ENCODE data around the gene EIF3I.

EIF3I gene

GRCh38 chr1:32221980-32222755 lies at the start of gene EIF3I, which contains the start of gene TMEM234:
Gene EIF3I, plus strand, starts transcription at chr1:32222407. Its CDS starts 35 bp downstream, at chr1:32222442.
Gene TMEM234, minus strand, starts transcription at chr1:32222353. Its CDS starts 31 bp downstream, at chr1:32222322.
- DNase-seq (ENCODE audit: low read depth) = peak; percentile 89

GRCh38 chr1:32172621-32173245 lies 49.5 kb upstream of the EIF3I start:
- no peak for DNase-seq (ENCODE audit: low read depth)

GRCh38 chr1:32178380-32179192 lies 43.6 kb upstream of the EIF3I start:
- no peak for DNase-seq (ENCODE audit: low read depth)

- no peak for DNase-seq (ENCODE audit: low read depth)
Measured at GRCh38 chr1:32179193-32179442, 43.1 kb upstream of the EIF3I start.

- DNase-seq (ENCODE audit: low read depth) = peak; percentile 78
Measured at GRCh38 chr1:32179443-32180185, 42.6 kb upstream of the EIF3I start, which contains the start of gene TXLNA. Gene TXLNA, plus strand, starts transcription at chr1:32179675. Its CDS starts 671 bp downstream, at chr1:32180346.

- DNase-seq (ENCODE audit: low read depth) = no peak
Measured at GRCh38 chr1:32180186-32181060, 41.8 kb upstream of the EIF3I start.

- no peak for DNase-seq (ENCODE audit: low read depth)
Measured at GRCh38 chr1:32181065-32181464, 41.1 kb upstream of the EIF3I start.

- no peak for DNase-seq (ENCODE audit: low read depth)
Measured at GRCh38 chr1:32181563-32181962, 40.6 kb upstream of the EIF3I start.

GRCh38 chr1:32182060-32182459 lies 40.1 kb upstream of the EIF3I start:
- DNase-seq (ENCODE audit: low read depth) = no peak

- no peak for DNase-seq (ENCODE audit: low read depth)
Measured at GRCh38 chr1:32184650-32185049, 37.6 kb upstream of the EIF3I start.

- no peak for DNase-seq (ENCODE audit: low read depth)
Measured at GRCh38 chr1:32186077-32186476, 36.1 kb upstream of the EIF3I start.

GRCh38 chr1:32186491-32186890 lies 35.7 kb upstream of the EIF3I start:
- no peak for DNase-seq (ENCODE audit: low read depth)

- no peak for DNase-seq (ENCODE audit: low read depth)
Measured at GRCh38 chr1:32187850-32188249, 34.4 kb upstream of the EIF3I start.

- no peak for DNase-seq (ENCODE audit: low read depth)
Measured at GRCh38 chr1:32192220-32192948, 29.8 kb upstream of the EIF3I start.

GRCh38 chr1:32194984-32195383 lies 27.2 kb upstream of the EIF3I start:
- DNase-seq (ENCODE audit: low read depth) = no peak

- DNase-seq (ENCODE audit: low read depth) = no peak
Measured at GRCh38 chr1:32195531-32195930, 26.7 kb upstream of the EIF3I start.

GRCh38 chr1:32195972-32196823 lies 26.0 kb upstream of the EIF3I start:
- DNase-seq (ENCODE audit: low read depth) = no peak

- no peak for DNase-seq (ENCODE audit: low read depth)
Measured at GRCh38 chr1:32197074-32197473, 25.1 kb upstream of the EIF3I start.

- DNase-seq (ENCODE audit: low read depth) = no peak
Measured at GRCh38 chr1:32197837-32198236, 24.4 kb upstream of the EIF3I start.
